Measurements from ENCODE around the gene NDST3. TPM values are rescaled to one million over a fixed set of nuclear protein-coding genes. Genes with fewer than 3 reads are reported as not detected.

Gene NDST3
- total RNA-seq, 1 experiment from 2014 or later, result 0.07 TPM

- no peaks in the 10 kb centered on the region for H3K36me3 ChIP-seq (replicated peaks; ENCODE audit: control insufficient read depth, insufficient read depth, low read length)
- no peak overlapping the region for H3K4me3 ChIP-seq (ENCODE audit: insufficient read depth, low read depth, low read length)
- H3K27me3 ChIP-seq (ENCODE audit: control insufficient read depth, insufficient read depth, low read length), result no peaks in the 10 kb centered on the region
- no peak for DNase-seq
Measured at GRCh38 chr4:118112117-118113046, 78.1 kb downstream of the NDST3 start.

DNA sequence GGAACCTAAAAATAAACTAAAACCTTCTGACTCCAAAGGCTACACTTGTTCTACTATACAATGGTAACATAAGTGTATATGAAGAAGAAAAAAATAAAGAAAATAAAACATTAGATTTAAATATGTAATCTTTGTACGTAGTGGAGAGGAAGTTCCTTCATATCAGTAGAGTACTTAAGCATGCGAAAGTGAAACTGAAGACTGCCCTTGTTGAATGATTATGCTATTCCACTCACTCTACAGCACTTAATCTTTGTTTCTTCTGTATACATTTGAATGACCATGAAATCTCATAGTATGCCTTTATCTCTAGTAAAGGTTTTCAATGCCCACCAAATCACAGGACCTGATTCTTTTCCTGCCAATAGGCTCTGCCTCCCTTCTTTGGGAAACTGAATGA is 78.9 kb downstream of the NDST3 start:
- DNase-seq, result no peak
- no peaks in the 10 kb centered on the region for H3K27me3 ChIP-seq (ENCODE audit: control insufficient read depth, insufficient read depth, low read length)

DNA sequence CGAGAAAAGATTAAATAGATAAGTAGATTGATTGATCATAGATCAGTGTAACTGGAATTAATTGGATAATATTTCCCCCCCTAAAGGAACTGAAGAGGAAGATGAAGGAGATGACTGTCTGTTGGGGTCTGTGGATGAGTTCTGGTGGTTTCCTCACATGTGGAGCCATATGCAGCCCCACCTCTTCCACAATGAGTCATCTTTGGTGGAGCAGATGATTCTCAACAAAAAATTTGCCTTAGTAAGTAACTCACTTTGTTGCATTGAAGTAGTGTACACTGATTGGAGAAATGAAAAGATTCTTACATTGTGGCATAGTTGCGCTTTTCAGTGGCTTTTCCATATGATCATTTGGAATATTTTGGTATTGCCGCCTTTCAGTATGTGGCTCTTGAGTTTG is 80.4 kb downstream of the NDST3 start:
- H3K27me3 ChIP-seq (ENCODE audit: control insufficient read depth, insufficient read depth, low read length), result no peaks in the 10 kb centered on the region
- H3K36me3 ChIP-seq (replicated peaks; ENCODE audit: control insufficient read depth, insufficient read depth, low read length), result no peaks in the 10 kb centered on the region
- DNase-seq, result no peak
- H3K4me3 ChIP-seq (ENCODE audit: insufficient read depth, low read depth, low read length), result no peak overlapping the region

More for the DNA sequence above, 78.9 kb downstream of the NDST3 start:
- no peak overlapping the region for H3K4me3 ChIP-seq (ENCODE audit: insufficient read depth, low read depth, low read length)
- no peaks in the 10 kb centered on the region for H3K36me3 ChIP-seq (replicated peaks; ENCODE audit: control insufficient read depth, insufficient read depth, low read length)

- H3K36me3 ChIP-seq (replicated peaks; ENCODE audit: control insufficient read depth, insufficient read depth, low read length), result no peaks in the 10 kb centered on the region
- H3K27me3 ChIP-seq (ENCODE audit: control insufficient read depth, insufficient read depth, low read length), result no peaks in the 10 kb centered on the region
- DNase-seq, result peak; percentile 3
- no peak overlapping the region for H3K4me3 ChIP-seq (ENCODE audit: insufficient read depth, low read depth, low read length)
Measured at GRCh38 chr4:118120120-118120760, 86.0 kb downstream of the NDST3 start.

DNA sequence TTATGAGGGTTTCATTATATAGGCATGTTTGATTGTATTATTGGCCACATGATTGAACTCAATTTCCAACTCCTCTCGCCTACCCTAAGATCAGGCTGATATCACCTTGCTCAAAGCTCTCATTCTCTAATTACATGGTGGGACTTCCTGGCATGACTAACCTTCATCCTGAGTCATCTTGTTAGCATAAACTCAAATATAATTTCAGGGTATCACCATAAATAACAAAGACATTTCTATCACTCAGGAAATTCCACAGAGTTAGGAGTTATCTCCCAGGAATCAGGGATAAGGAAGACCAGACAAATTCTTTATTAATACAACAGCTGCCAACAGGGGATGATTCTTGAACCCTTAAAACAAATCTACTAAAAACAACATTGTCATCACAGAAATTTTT is 90.7 kb downstream of the NDST3 start:
- no peak for DNase-seq
- Histone ChIP-seq H3K36me3 (replicated peaks; ENCODE audit: control insufficient read depth, insufficient read depth, low read length) (no peaks in the 10 kb centered on the region), H3K4me3 (ENCODE audit: insufficient read depth, low read depth, low read length) (no peak overlapping the region), H3K27me3 (ENCODE audit: control insufficient read depth, insufficient read depth, low read length) (no peaks in the 10 kb centered on the region)

GRCh38 chr4:118139241-118139640 is 105.0 kb downstream of the NDST3 start:
- no peak overlapping the region for H3K4me3 ChIP-seq (ENCODE audit: insufficient read depth, low read depth, low read length)
- no peaks in the 10 kb centered on the region for H3K36me3 ChIP-seq (replicated peaks; ENCODE audit: control insufficient read depth, insufficient read depth, low read length)
- no peaks in the 10 kb centered on the region for H3K27me3 ChIP-seq (ENCODE audit: control insufficient read depth, insufficient read depth, low read length)
- DNase-seq, result no peak

- Histone ChIP-seq H3K4me3 (ENCODE audit: insufficient read depth, low read depth, low read length) (no peak overlapping the region), H3K27me3 (ENCODE audit: control insufficient read depth, insufficient read depth, low read length) (no peaks in the 10 kb centered on the region), H3K36me3 (replicated peaks; ENCODE audit: control insufficient read depth, insufficient read depth, low read length) (no peaks in the 10 kb centered on the region)
- DNase-seq, result peak; percentile 10
Measured at GRCh38 chr4:118141240-118141639, 107.0 kb downstream of the NDST3 start.

- no peak overlapping the region for H3K4me3 ChIP-seq (ENCODE audit: insufficient read depth, low read depth, low read length)
- no peaks in the 10 kb centered on the region for H3K27me3 ChIP-seq (ENCODE audit: control insufficient read depth, insufficient read depth, low read length)
- no peaks in the 10 kb centered on the region for H3K36me3 ChIP-seq (replicated peaks; ENCODE audit: control insufficient read depth, insufficient read depth, low read length)
- DNase-seq, result no peak
Measured at GRCh38 chr4:118154649-118155048, 120.4 kb downstream of the NDST3 start.

- DNase-seq, result no peak
- Histone ChIP-seq H3K27me3 (ENCODE audit: control insufficient read depth, insufficient read depth, low read length) (no peaks in the 10 kb centered on the region), H3K4me3 (ENCODE audit: insufficient read depth, low read depth, low read length) (no peak overlapping the region), H3K36me3 (replicated peaks; ENCODE audit: control insufficient read depth, insufficient read depth, low read length) (no peaks in the 10 kb centered on the region)
Measured at GRCh38 chr4:118155516-118155915, 121.2 kb downstream of the NDST3 start.

GRCh38 chr4:118158763-118159375 is 124.6 kb downstream of the NDST3 start:
- H3K27me3 ChIP-seq (ENCODE audit: control insufficient read depth, insufficient read depth, low read length), result no peaks in the 10 kb centered on the region
- no peaks in the 10 kb centered on the region for H3K36me3 ChIP-seq (replicated peaks; ENCODE audit: control insufficient read depth, insufficient read depth, low read length)

DNA sequence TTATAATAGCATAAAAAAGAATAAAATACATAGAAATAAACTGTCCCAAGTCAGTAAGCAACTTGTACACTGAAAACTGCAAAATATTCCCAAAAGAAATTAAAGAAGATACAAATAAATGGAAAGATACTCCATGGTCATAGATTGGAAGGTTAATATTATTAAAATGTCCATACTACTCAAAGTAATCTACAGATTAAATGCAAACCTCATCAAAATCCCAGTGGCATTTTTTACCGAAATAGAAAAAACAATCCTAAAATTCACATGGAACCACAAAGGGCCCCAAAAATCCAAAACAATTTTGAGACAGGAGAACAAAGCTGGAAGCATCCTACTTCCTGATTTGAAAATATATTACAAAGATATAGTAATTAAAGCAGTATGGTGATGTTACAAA is 133.0 kb downstream of the NDST3 start:
- H3K27me3 ChIP-seq (ENCODE audit: control insufficient read depth, insufficient read depth, low read length), result no peaks in the 10 kb centered on the region
- DNase-seq, result no peak
- H3K36me3 ChIP-seq (replicated peaks; ENCODE audit: control insufficient read depth, insufficient read depth, low read length), result no peaks in the 10 kb centered on the region
- H3K4me3 ChIP-seq (ENCODE audit: insufficient read depth, low read depth, low read length), result no peak overlapping the region

More at GRCh38 chr4:118158763-118159375, 124.6 kb downstream of the NDST3 start:
- DNase-seq, result no peak
- no peak overlapping the region for H3K4me3 ChIP-seq (ENCODE audit: insufficient read depth, low read depth, low read length)

DNA sequence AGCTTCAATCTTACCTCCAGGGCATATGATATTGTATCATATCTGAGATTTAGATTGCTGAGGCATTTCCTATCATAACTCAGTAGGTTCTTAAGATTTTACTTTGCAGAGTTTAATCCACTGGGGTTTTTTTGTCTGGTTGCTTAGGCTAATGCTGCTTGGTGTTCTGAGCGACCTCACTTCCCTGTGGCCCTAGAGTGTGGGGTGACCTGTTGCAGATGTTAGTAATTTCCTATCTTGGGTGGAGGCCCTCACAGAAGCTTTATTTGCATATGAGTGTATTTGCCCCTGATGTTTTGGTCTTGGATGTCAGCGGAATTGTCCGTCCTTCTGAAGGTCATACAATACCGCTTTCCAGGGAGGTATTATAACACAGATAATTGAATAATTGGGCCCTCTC is 137.1 kb downstream of the NDST3 start:
- DNase-seq, result no peak
- Histone ChIP-seq H3K4me3 (ENCODE audit: insufficient read depth, low read depth, low read length) (no peak overlapping the region), H3K27me3 (ENCODE audit: control insufficient read depth, insufficient read depth, low read length) (no peaks in the 10 kb centered on the region), H3K36me3 (replicated peaks; ENCODE audit: control insufficient read depth, insufficient read depth, low read length) (no peaks in the 10 kb centered on the region)

GRCh38 chr4:118173126-118173525 is 138.8 kb downstream of the NDST3 start:
- no peak overlapping the region for H3K4me3 ChIP-seq (ENCODE audit: insufficient read depth, low read depth, low read length)
- no peaks in the 10 kb centered on the region for H3K27me3 ChIP-seq (ENCODE audit: control insufficient read depth, insufficient read depth, low read length)
- no peak for DNase-seq

GRCh38 chr4:118173956-118174725 is 139.9 kb downstream of the NDST3 start:
- no peak overlapping the region for H3K4me3 ChIP-seq (ENCODE audit: insufficient read depth, low read depth, low read length)
- no peaks in the 10 kb centered on the region for H3K36me3 ChIP-seq (replicated peaks; ENCODE audit: control insufficient read depth, insufficient read depth, low read length)
- no peaks in the 10 kb centered on the region for H3K27me3 ChIP-seq (ENCODE audit: control insufficient read depth, insufficient read depth, low read length)
- no peak for DNase-seq

More at GRCh38 chr4:118173126-118173525, 138.8 kb downstream of the NDST3 start:
- H3K36me3 ChIP-seq (replicated peaks; ENCODE audit: control insufficient read depth, insufficient read depth, low read length), result no peaks in the 10 kb centered on the region

Measured in H7 (cell line).